Right cardiac atrium (tissue), 5 donors: ENCODE data around the gene ARPC5. TPM values are rescaled to one million over a fixed set of nuclear protein-coding genes. Genes with fewer than 3 reads are reported as not detected.
A peak's percentile ranks its signal among the peaks of the same experiment; 100 is the strongest.

Source experiments
- ATAC-seq, 2 donors: fragments of 200-7000 bp; cut with Tn5 transposase; one replicate each; pipeline versions ENCODE4 v1.8.0 to v1.9.1; 2020; ENCODE audit warnings: moderate library complexity in 2 of 2, mild to moderate bottlenecking in 1 of 2
- DNase-seq, 3 donors: peaks; one replicate each; pipeline ENCODE4 v3.0.0-alpha.2; 2020
- H3K27ac ChIP-seq: one replicate; pipeline ENCODE4 v1.5.1; 2013; ENCODE audit warnings: mild to moderate bottlenecking, low read length, control low read depth, moderate library complexity
- H3K27me3 ChIP-seq: one replicate; pipeline ENCODE4 v1.6.1; 2013; ENCODE audit not compliant: control insufficient read depth, insufficient read depth
- H3K4me1 ChIP-seq: one replicate; pipeline ENCODE4 v1.6.1; 2013; ENCODE audit warnings: low read length; ENCODE audit not compliant: control insufficient read depth, insufficient read depth
- H3K4me3 ChIP-seq: one replicate; pipeline ENCODE4 v1.5.1; 2013; ENCODE audit warnings: low read length, control low read depth
- H3K9me3 ChIP-seq: one replicate; pipeline ENCODE4 v1.6.1; 2013; ENCODE audit warnings: low read length; ENCODE audit not compliant: control insufficient read depth
- WGBS: extraction: QIAGEN DNeasy Blood & Tissue Kit; methylation state at CpG from one replicate; pipeline ENCODE4 v1.1.7; 2013; 5-methylcytosine and 5-hydroxymethylcytosine counted together
- intact Hi-C, 4 donors: fragments of 100-400 bp; cut with DNase I; formaldehyde crosslinking; loops; one replicate each; pipeline versions ENCODE4 v1.11.0 to v1.14.0; 2022 to 2023
- polyA plus RNA-seq: library from polyadenylated mRNA; stranded (reverse); fragments of 200-250 nt; gene quantifications from one replicate; pipeline ENCODE4 v1.2.3, GENCODE V29; 2013
- total RNA-seq, 4 donors: library from RNA; stranded (reverse); fragmentation: NEBNext Ultra II Directional; extraction: Animal tissue kit (Norgen Biotek cat#: 25700); gene quantifications; one replicate each; pipeline ENCODE4 v1.2.1, GENCODE V29; 2021
- donor health status: healthy with polysubstance abuse.
- donor health status: DM: no; HTN: yes; CAD: no.
- donor health status: DM: no; HTN: no; CAD: no.
- donor health status: DM: no; HTN: yes; CAD: no; lungs with severe emphysema.
- donor health status: DM: yes; HTN: yes; CAD: no.

The ARPC5 gene
- total and polyA plus RNA-seq, 5 donors: 36.5 to 74.7 (median 50.8) TPM

DNA sequence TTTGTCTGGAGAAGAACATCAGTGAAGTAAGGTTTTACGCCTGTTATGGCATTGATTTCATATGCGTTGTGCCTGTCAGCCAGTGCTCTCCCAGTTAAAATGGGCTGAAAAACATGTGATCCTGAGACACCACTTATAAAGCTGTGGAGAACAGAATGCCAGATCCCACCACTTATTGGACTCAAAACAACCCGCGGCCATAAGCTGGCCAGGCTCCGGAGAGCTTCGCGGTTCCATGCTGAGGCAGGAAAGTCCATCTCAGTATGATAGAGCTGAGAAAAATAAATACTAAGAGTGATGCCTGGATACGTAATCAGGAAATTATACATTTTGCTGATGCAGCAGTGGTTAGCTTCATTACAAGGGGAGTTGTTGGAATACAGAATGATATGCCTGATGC lies 12.5 kb upstream of the ARPC5 start:
- Histone ChIP-seq H3K27ac (no peak overlapping the region), H3K27me3 (no peaks in the 10 kb centered on the region), H3K4me3 (no peak overlapping the region), H3K9me3 (no peaks in the 10 kb centered on the region), H3K4me1 (no peaks in the 10 kb centered on the region)
- ATAC-seq (no peak), DNase-seq (no peak)
- intact Hi-C loops: no loop called here
- 87% methylated on average over 8 of the region's 8 CpGs for WGBS

DNA sequence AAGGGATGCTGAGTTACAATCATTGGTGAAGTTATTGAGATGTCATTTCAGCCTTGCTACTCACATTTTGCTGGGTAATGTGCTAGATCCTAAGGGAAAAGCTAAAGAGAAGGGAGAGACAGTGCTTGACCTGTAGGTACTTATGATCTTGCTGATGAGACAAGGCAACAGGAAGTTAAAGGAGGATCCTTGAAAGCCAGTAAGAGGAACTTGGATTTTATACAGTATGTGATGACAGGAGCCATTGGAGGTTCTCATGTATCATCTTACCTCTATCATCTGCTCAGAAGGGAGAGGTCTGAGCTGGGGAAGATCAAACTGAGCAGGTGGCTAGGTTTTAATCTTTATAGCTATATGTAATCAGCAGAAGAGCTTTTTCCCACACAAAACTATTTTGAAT lies 11.2 kb upstream of the ARPC5 start:
- no peak overlapping the region for H3K4me3 ChIP-seq
- no peaks in the 10 kb centered on the region for H3K9me3 ChIP-seq
- intact Hi-C loops: no loop called here
- no peak overlapping the region for H3K27ac ChIP-seq
- H3K4me1 ChIP-seq: no peaks in the 10 kb centered on the region
- H3K27me3 ChIP-seq: no peaks in the 10 kb centered on the region
- ATAC-seq: no peak
- DNase-seq: no peak

DNA sequence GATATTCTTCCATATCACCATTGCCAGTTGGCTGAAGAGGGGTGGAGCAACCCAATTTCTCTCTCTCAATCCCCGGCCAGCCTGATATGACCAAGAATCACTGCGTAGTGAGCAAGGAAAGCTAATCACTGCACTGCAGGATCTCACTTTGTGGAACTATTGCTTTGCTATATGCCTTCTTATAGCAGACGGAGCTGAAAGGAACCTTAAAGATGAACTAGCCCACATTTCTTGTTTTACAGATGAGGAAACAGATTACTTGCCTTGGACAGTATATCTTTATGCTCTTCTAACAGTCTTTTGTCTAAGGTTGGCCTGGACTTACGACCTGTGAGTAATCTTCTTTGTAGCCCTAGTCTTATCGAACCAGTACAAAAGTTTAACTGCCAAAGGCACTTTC lies 9.9 kb upstream of the ARPC5 start:
- Histone ChIP-seq H3K27me3 (no peaks in the 10 kb centered on the region), H3K4me3 (no peak overlapping the region), H3K4me1 (peaks cover 3% of the 10 kb centered on the region), H3K27ac (no peak overlapping the region), H3K9me3 (no peaks in the 10 kb centered on the region)
- intact Hi-C loops: no loop called here
- DNase-seq (no peak), ATAC-seq (no peak)
- 88% methylated on average over 5 of the region's 5 CpGs for WGBS

DNA sequence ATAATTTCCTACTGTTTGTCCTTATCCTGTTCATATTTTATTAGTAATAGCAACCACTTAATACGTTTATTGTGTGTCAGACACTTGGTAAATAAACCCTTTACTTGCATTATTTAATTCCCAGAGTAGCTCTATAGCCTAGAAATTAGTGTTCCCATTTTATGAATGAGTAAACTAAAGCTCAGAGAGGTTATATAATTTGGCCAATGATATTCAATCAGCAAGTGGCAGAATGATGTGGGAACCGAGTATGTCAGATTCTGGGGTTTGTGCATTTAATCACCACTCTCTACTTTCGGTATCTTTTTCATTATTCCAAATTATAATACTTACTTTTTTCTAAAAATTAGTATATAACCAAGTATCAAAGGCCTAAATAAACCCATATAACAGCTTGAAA lies 6.6 kb upstream of the ARPC5 start:
- intact Hi-C loops: no loop called here
- ATAC-seq (no peak), DNase-seq (no peak)
- H3K27me3 ChIP-seq: no peaks in the 10 kb centered on the region
- WGBS: 88% methylated on average over 3 of the region's 3 CpGs
- no peak overlapping the region for H3K4me3 ChIP-seq
- no peak overlapping the region for H3K27ac ChIP-seq
- no peaks in the 10 kb centered on the region for H3K9me3 ChIP-seq
- H3K4me1 ChIP-seq: peaks cover 3% of the 10 kb centered on the region

DNA sequence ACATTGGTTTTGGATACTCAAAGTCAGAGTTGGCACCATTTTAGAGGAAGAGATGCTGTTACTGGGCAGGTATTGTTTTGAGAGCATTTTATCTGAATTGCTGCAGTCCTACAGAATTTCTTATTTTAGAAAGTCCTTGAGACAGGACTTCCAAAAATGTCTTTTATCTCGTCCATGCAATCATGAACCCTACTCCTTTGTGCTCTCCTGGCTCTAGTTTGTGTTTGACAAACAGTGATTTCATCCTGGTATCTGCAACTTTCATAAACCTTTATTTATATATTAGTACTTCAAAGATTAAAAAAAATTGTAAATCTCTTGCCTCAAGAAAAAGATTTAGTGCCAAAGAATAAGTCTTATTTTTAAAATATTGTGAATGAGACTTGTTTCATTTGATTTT lies 4.6 kb upstream of the ARPC5 start:
- Histone ChIP-seq H3K27ac (peak overlapping the region; percentile 61), H3K4me3 (peak overlapping the region; percentile 33), H3K4me1 (peaks cover 3% of the 10 kb centered on the region), H3K9me3 (no peaks in the 10 kb centered on the region), H3K27me3 (no peaks in the 10 kb centered on the region)
- intact Hi-C loops: no loop called here
- DNase-seq: no peak
- ATAC-seq: no peak
- WGBS: 32% methylated on average over 1 of the region's 1 CpG

DNA sequence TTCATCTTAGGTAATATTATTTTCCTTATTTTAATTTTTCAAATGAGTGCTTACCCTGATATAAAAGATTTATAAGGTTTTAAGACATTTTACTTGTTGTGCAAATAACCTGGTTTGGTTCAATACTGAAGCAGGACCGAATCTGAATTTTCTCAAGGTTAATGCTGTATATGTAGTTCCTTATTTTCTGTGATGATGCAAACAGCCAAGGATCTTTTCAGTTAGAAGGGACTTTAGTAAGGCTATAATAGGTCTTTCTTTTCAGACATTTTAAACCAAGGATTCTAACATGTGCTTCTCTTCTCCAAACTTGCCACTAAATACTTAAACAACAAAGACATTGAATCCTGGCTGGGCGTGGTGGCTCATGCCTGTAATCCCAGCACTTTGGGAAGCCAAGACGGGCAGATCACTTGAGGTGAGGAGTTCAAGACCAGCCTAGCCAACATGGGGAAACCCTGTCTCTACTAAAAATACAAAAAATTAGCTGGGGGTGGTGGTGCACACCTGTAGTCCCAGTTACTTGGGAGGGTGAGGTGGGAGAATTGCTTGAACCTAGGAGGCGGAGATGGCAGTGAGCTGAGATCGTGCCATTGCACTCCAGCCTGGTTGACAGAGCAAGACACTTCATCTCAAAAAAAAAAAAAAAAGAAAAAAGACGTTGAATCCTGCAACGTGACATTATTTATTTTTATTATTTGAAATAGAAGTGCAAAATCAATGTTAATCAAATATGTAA lies 3.2 kb upstream of the ARPC5 start:
- intact Hi-C loops: loop anchor here in 1 of 4 donors (10.0 kb wide), 1 partner anchor 164 kb away; the partner anchor contains the start of gene SMG7
- H3K27ac ChIP-seq: no peak overlapping the region

DNA sequence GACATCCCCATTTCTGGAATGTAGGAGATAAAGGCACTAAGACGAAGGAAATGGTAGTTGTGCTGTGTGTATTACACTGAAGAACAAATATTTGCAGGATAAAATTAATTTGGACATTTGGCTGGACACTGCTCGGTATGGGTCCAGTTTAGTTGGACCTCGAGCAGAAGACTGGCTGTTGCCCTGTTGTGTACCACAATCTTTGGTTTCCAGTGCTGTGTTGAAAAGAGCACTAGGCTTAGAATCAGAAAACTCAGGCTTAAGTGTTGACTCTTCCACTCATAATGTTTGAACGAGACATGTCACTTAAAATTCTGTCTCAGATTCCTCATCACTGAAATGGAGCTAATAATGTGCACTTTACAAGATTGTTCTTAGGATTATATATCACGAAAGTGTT lies 1.2 kb upstream of the ARPC5 start:
- Histone ChIP-seq H3K27me3 (no peaks in the 10 kb centered on the region), H3K27ac (peak overlapping the region; percentile 50), H3K4me3 (peak overlapping the region; percentile 77), H3K9me3 (no peaks in the 10 kb centered on the region), H3K4me1 (peaks cover 3% of the 10 kb centered on the region)
- intact Hi-C loops: loop anchor here in 1 of 4 donors (10.0 kb wide), 1 partner anchor 162 kb away; the partner anchor contains the start of gene SMG7
- ATAC-seq (no peak), DNase-seq (no peak)
- WGBS: 41% methylated on average over 5 of the region's 5 CpGs

More for the DNA sequence above, 3.2 kb upstream of the ARPC5 start:
- Histone ChIP-seq H3K27me3 (no peaks in the 10 kb centered on the region), H3K4me3 (no peak overlapping the region), H3K4me1 (peaks cover 3% of the 10 kb centered on the region), H3K9me3 (no peaks in the 10 kb centered on the region)
- DNase-seq: no peak
- WGBS: 91% methylated on average over 7 of the region's 7 CpGs
- no peak for ATAC-seq

DNA sequence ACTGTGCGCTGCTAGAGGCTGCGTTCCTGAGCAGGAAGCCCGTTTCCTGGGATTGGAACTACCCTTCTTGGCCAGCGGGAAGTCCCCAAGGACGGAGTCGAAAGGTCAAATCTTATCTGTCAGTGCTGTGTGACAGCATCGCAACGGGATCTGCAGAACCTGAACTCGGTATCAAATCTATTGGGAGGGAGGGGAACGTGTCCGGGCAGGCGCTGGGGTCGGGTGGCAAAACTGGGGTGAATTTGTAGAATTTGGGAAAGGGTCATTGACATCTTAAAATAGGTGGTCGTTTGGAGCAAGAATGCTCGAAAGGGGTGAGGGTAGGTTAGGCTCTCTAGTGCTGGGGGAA lies 725 bp upstream of the ARPC5 start:
- Histone ChIP-seq H3K9me3 (no peaks in the 10 kb centered on the region), H3K27ac (peak overlapping the region; percentile 93), H3K4me3 (peak overlapping the region; percentile 77), H3K4me1 (peaks cover 3% of the 10 kb centered on the region), H3K27me3 (no peaks in the 10 kb centered on the region)
- DNase-seq (no peak), ATAC-seq (no peak)
- intact Hi-C loops: loop anchor here in 1 of 4 donors (10.0 kb wide), 1 partner anchor 162 kb away; the partner anchor contains the start of gene SMG7
- WGBS: 3% methylated on average over 15 of the region's 15 CpGs

DNA sequence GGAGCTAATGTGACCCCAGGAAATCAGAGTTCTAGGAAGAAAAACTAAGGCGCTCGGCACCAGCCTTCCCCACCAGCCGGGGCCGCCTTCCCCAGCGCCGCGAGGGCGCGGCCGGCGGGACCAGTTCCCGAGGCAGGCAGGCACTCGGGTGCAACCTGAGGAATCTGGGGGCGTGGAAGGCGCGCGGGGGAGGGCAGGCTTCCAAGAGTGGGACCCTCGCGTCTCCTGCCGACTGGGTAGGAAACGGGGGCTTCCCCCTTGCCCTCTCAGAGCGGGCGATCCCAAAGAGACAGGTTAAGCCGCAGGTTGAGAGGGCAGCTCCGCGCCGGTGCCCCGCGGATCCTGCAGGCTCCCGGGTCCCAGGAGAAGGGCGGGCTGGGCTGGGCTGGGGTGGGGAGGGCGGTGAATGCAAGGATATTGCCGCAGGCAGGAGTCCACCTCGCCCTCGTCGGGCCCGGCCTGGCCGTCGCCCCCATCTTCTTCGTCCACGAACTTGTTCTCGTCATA lies 431 bp downstream of the ARPC5 start:
- intact Hi-C loops: loop anchor here in 1 of 4 donors (10.0 kb wide), 1 partner anchor 160 kb away; the partner anchor contains the start of gene SMG7
- no peaks in the 10 kb centered on the region for H3K27me3 ChIP-seq
- H3K9me3 ChIP-seq: no peaks in the 10 kb centered on the region
- H3K4me3 ChIP-seq: peak overlapping the region; percentile 77
- peaks cover 4% of the 10 kb centered on the region for H3K4me1 ChIP-seq
- under 1% methylated on average over 42 of the region's 42 CpGs for WGBS
- peak overlapping the region; percentile 93 for H3K27ac ChIP-seq
- peak; percentile 54 to 84 (median 74) for DNase-seq
- peak; percentile 47 to 60 for ATAC-seq

DNA sequence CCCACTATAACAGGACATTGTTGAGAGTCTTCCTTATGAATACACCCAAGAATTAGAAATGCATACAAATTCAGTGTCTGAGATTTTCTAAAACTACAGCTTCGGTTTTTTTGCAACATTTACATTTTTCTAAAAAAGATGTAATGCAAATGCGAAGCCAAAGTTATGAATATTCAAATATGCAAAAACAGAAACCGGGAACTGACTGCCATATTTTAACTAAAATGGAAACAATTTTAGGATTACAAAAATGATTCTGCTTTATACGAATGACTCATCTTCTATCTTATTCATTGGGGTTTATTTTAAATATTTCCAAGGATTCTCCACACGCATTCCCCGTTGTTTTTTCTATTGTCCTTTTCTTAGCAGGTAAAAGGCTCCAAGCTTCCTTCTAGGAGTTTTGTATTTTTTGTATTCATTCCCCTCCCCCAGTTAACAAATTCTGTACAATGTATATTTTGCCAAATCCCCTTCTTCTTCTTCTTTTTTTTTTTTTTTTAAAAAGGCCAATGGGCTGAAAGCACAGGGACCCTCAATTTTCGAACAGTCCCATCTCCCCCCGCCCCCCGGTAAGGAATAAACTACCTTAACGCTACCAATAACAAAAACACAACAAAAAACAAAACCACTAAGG lies 1.0 kb downstream of the ARPC5 start:
- peak overlapping the region; percentile 77 for H3K4me3 ChIP-seq
- H3K27ac ChIP-seq: no peak overlapping the region
- H3K4me1 ChIP-seq: peaks cover 4% of the 10 kb centered on the region
- intact Hi-C loops: loop anchor here in 1 of 4 donors (10.0 kb wide), 1 partner anchor 160 kb away; the partner anchor contains the start of gene SMG7
- ATAC-seq (no peak), DNase-seq (peak in 1 of 3 donors; percentile 43)
- no peaks in the 10 kb centered on the region for H3K9me3 ChIP-seq
- H3K27me3 ChIP-seq: no peaks in the 10 kb centered on the region
- 2% methylated on average over 10 of the region's 10 CpGs for WGBS

DNA sequence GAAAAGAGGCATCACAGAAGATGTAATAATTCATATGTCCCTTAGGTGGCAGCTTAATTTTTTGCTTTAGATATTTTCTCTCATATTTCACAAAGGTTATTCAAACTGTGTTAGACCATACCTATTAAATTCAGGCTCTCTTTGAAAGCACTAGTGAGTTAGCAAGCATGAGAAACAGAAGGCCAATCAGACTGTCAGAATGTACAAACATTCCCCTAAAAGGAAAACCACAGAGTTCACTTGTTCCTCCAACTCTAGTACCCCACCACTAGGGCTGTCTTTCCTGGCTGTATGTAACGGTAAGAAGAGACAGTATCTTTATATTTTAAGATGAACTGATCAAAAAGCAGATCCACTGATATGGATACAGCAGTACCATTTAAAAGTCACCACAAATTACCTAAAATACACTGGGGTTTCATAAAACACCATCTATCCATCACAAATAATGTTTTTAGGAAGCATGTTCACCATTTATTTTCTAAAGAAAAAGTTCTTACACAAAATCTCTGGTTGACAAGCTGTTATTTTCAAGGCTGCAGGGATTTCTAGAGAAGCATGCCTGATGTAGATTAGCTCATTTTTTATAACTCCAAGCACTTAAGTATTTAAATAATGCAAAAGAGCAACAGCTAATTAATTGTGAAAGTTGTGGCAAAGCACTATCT lies 1.8 kb downstream of the ARPC5 start:
- Histone ChIP-seq H3K4me1 (peaks cover 4% of the 10 kb centered on the region), H3K27ac (no peak overlapping the region), H3K27me3 (no peaks in the 10 kb centered on the region), H3K9me3 (no peaks in the 10 kb centered on the region), H3K4me3 (peak overlapping the region; percentile 77)
- 0% methylated on average over 1 of the region's 1 CpG for WGBS
- DNase-seq: no peak
- intact Hi-C loops: loop anchor here in 1 of 4 donors (10.0 kb wide), 1 partner anchor 159 kb away; the partner anchor contains the start of gene SMG7
- ATAC-seq: peak in 1 of 2 donors; percentile 4
